SU-DHL-6 (cell line): Measurements from ENCODE around the gene RXFP2.

Experiments
- H2AFZ ChIP-seq: fragments of 200-600 bp; sonication (generic); 2 replicates; pipeline ENCODE4 v1.6.1; 2014; ENCODE audit warnings: low read depth, mild to moderate bottlenecking, moderate library complexity, mixed read lengths, antibody characterized with exemption, low read length; ENCODE audit not compliant: severe bottlenecking
- H3F3A ChIP-seq: fragments of 200-600 bp; shearing (Covaris generic); 2 replicates; pipeline ENCODE4 v1.6.0; 2016; ENCODE audit warnings: antibody characterized with exemption, mild to moderate bottlenecking; ENCODE audit not compliant: insufficient read depth
- H3K27ac ChIP-seq: fragments of 200-600 bp; sonication (generic); 2 replicates; pipeline ENCODE4 v1.5.1; 2016; ENCODE audit warnings: low read depth, mild to moderate bottlenecking, low read length, moderate library complexity, mixed read lengths
- H3K27me3 ChIP-seq: fragments of 200-600 bp; sonication (generic), shearing (Covaris generic); 2 replicates; pipeline ENCODE4 v1.6.0; 2014; ENCODE audit warnings: mild to moderate bottlenecking, low read length
- H3K36me3 ChIP-seq: fragments of 200-600 bp; sonication (generic); 2 replicates; pipeline ENCODE4 v1.6.1; 2014; ENCODE audit warnings: mild to moderate bottlenecking, low read length, mixed read lengths
- H3K4me2 ChIP-seq: fragments of 300-600, 200-600 bp; shearing (Covaris generic), sonication (generic); 2 replicates; pipeline ENCODE4 v1.6.0; 2014; ENCODE audit warnings: low read length, low read depth, mild to moderate bottlenecking; ENCODE audit not compliant: poor library complexity, severe bottlenecking
- H3K4me3 ChIP-seq: fragments of 200-600 bp; sonication (generic); 2 replicates; pipeline ENCODE4 v1.5.1; 2014; ENCODE audit warnings: antibody characterized with exemption, low read length, mild to moderate bottlenecking, mixed read lengths; ENCODE audit not compliant: insufficient read depth, poor library complexity, severe bottlenecking
- H3K79me2 ChIP-seq: fragments of 200-600 bp; sonication (generic); 2 replicates; pipeline ENCODE4 v1.6.1; 2014; ENCODE audit warnings: mild to moderate bottlenecking, low read length, moderate library complexity; ENCODE audit not compliant: insufficient read depth
- H3K9ac ChIP-seq: fragments of 200-600 bp; sonication (generic); 2 replicates; pipeline ENCODE4 v1.7.0; 2014; ENCODE audit warnings: mild to moderate bottlenecking, low read length
- H3K9me2 ChIP-seq: fragments of 200-600 bp; sonication (generic); replicated peaks from 2 replicates; pipeline ENCODE4 v1.6.1; 2014; ENCODE audit warnings: low read length; ENCODE audit not compliant: insufficient read depth
- H3K9me3 ChIP-seq: fragments of 200-600 bp; sonication (generic); 2 replicates; pipeline ENCODE4 v1.6.1; 2014; ENCODE audit warnings: low read length, mixed read lengths; ENCODE audit not compliant: insufficient read depth
- H4K20me1 ChIP-seq: fragments of 200-600 bp; sonication (generic); 2 replicates; pipeline ENCODE4 v1.6.1; 2014; ENCODE audit warnings: low read depth, mild to moderate bottlenecking, antibody characterized with exemption, low read length, moderate library complexity, mixed read lengths
- EZH2phosphoT487 ChIP-seq: fragments of 200-600 bp; sonication (generic), shearing (Covaris generic); conservative IDR thresholded peaks from 2 replicates; pipeline ENCODE4 v1.6.1; 2018; ENCODE audit warnings: mild to moderate bottlenecking, antibody characterized with exemption, low read length, moderate library complexity, mixed read lengths
- TF ChIP-seq, protein P1 (sequence below): fragments of 200-600 bp; sonication (generic); IDR thresholded peaks from one replicate; pipeline ENCODE4 v1.5.1; 2017; ENCODE audit warnings: antibody characterized with exemption, mild to moderate bottlenecking, low read length, moderate library complexity; ENCODE audit not compliant: insufficient read depth, poor library complexity, severe bottlenecking

RXFP2 gene

GRCh38 chr13:31739226-31739625, at the start of gene RXFP2:
Gene RXFP2 (plus strand): TSS chr13:31739526. CDS start chr13:31739613, 87 bp downstream.
- H3K79me2 ChIP-seq, result no peaks in the 10 kb centered on the region
- no peak within 1 kb of the TSS for H3K4me3 ChIP-seq
- no peaks in the 10 kb centered on the region for H3F3A ChIP-seq
- no peak within 1 kb of the TSS for H2AFZ ChIP-seq
- no peaks in the 10 kb centered on the region for H3K9me3 ChIP-seq
- H3K4me2 ChIP-seq, result no peak within 1 kb of the TSS
- no peak within 1 kb of the TSS for H3K9ac ChIP-seq
- H3K27me3 ChIP-seq, result no peaks in the 10 kb centered on the region
- no peaks in the 10 kb centered on the region for H3K36me3 ChIP-seq
- no peaks in the 10 kb centered on the region for H3K9me2 ChIP-seq
- no peak for TF ChIP-seq EZH2phosphoT487
- H4K20me1 ChIP-seq, result no peaks in the 10 kb centered on the region
- no peak within 1 kb of the TSS for H3K27ac ChIP-seq

- Histone ChIP-seq H3K27ac (no peak overlapping the region), H3K27me3 (no peaks in the 10 kb centered on the region; the same call in 1 of the 2 replicates), H3K36me3 (no peaks in the 10 kb centered on the region), H3K4me3 (no peak overlapping the region), H3F3A (no peaks in the 10 kb centered on the region), H2AFZ (no peak overlapping the region), H3K4me2 (no peak overlapping the region), H3K9me3 (no peaks in the 10 kb centered on the region), H3K9me2 (no peaks in the 10 kb centered on the region), H3K9ac (no peak overlapping the region), H4K20me1 (no peaks in the 10 kb centered on the region), H3K79me2 (no peaks in the 10 kb centered on the region)
- TF ChIP-seq, protein P1, sequence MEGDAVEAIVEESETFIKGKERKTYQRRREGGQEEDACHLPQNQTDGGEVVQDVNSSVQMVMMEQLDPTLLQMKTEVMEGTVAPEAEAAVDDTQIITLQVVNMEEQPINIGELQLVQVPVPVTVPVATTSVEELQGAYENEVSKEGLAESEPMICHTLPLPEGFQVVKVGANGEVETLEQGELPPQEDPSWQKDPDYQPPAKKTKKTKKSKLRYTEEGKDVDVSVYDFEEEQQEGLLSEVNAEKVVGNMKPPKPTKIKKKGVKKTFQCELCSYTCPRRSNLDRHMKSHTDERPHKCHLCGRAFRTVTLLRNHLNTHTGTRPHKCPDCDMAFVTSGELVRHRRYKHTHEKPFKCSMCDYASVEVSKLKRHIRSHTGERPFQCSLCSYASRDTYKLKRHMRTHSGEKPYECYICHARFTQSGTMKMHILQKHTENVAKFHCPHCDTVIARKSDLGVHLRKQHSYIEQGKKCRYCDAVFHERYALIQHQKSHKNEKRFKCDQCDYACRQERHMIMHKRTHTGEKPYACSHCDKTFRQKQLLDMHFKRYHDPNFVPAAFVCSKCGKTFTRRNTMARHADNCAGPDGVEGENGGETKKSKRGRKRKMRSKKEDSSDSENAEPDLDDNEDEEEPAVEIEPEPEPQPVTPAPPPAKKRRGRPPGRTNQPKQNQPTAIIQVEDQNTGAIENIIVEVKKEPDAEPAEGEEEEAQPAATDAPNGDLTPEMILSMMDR, result no peak
- no peak for TF ChIP-seq EZH2phosphoT487
Observed at GRCh38 chr13:31697290-31697689, 42.0 kb upstream of the RXFP2 start.

- TF ChIP-seq EZH2phosphoT487, result no peak
- TF ChIP-seq, protein P1, result no peak
- no peak overlapping the region for H2AFZ ChIP-seq
- H3K27ac ChIP-seq, result no peak overlapping the region
- H4K20me1 ChIP-seq, result no peaks in the 10 kb centered on the region
- H3K36me3 ChIP-seq, result no peaks in the 10 kb centered on the region
- no peak overlapping the region for H3K4me3 ChIP-seq
- H3F3A ChIP-seq, result no peaks in the 10 kb centered on the region
- no peak overlapping the region for H3K4me2 ChIP-seq
- no peak overlapping the region for H3K9ac ChIP-seq
- H3K79me2 ChIP-seq, result no peaks in the 10 kb centered on the region
- H3K9me2 ChIP-seq, result no peaks in the 10 kb centered on the region
- no peaks in the 10 kb centered on the region for H3K9me3 ChIP-seq
- no peaks in the 10 kb centered on the region; the same call in 1 of the 2 replicates for H3K27me3 ChIP-seq
Observed at GRCh38 chr13:31699650-31700049, 39.7 kb upstream of the RXFP2 start.

GRCh38 chr13:31703780-31704179, 35.5 kb upstream of the RXFP2 start:
- Histone ChIP-seq H3K4me2 (no peak overlapping the region), H3K27me3 (no peaks in the 10 kb centered on the region), H2AFZ (no peak overlapping the region), H4K20me1 (no peaks in the 10 kb centered on the region), H3F3A (no peaks in the 10 kb centered on the region), H3K9me2 (no peaks in the 10 kb centered on the region), H3K79me2 (no peaks in the 10 kb centered on the region), H3K9ac (no peak overlapping the region), H3K36me3 (no peaks in the 10 kb centered on the region), H3K27ac (no peak overlapping the region), H3K4me3 (no peak overlapping the region), H3K9me3 (no peaks in the 10 kb centered on the region)
- no peak for TF ChIP-seq EZH2phosphoT487
- TF ChIP-seq, protein P1, result no peak
